ENCODE results near the gene IRF2BP2. TPM values are rescaled to one million over a fixed set of nuclear protein-coding genes. Genes with fewer than 3 reads are reported as not detected.

Gene IRF2BP2
- total RNA-seq, 3 donors from 2014 or later: 69.3 to 86.1 (median 75.2) TPM

DNA sequence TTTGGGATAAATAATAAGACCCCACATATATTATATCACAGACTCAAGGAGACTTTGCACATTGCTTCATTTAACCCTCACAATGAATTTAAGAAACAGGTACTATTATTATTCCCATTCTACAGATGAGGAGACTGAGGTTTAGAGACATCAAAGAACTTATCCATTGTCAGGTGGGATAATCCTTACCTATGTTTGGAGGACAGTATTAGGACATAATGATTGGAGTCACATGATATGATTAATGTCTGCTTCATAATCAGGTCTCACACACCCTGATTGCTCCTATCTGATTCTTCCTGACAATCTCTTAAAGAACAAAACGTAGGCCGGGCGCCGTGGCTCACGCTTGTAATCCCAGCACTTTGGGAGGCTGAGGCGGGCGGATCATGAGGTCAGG is 16.9 kb downstream of the IRF2BP2 start:
- Mint-ChIP-seq H3K4me1 (ENCODE audit: low read depth) (peaks cover 15% of the 10 kb centered on the region), H3K9me3 (no peaks in the 10 kb centered on the region), H3K36me3 (ENCODE audit: insufficient read depth) (no peaks in the 10 kb centered on the region), H3K27me3 (ENCODE audit: low read depth) (peaks cover 2% of the 10 kb centered on the region), H3K4me3 (no peak overlapping the region)
- DNase-seq (no peak), ATAC-seq (no peak)

DNA sequence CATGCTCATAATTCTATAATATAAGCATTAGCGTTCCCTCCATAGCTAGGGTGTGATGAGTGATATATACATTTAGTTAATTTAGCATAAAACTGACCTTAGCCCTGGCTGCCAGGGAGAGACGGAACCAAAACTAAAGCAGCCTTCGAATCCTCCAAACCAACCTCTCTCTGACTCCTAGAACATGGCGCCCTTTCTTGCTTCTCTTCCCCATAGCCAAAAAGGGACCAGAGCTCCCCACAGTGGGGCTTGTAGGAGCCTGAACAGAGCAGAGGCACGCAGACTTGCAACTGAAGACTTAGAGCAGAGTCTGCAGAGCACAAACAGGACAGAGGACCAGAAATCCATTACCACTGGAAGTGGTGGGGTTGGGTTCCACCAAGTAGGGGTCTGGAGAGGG is 17.7 kb downstream of the IRF2BP2 start:
- Mint-ChIP-seq H3K27me3 (ENCODE audit: low read depth) (peaks cover 5% of the 10 kb centered on the region), H3K36me3 (ENCODE audit: insufficient read depth) (no peaks in the 10 kb centered on the region), H3K4me3 (no peak overlapping the region), H3K4me1 (ENCODE audit: low read depth) (peaks cover 10% of the 10 kb centered on the region), H3K9me3 (no peaks in the 10 kb centered on the region)
- no peak for ATAC-seq
- no peak for DNase-seq

DNA sequence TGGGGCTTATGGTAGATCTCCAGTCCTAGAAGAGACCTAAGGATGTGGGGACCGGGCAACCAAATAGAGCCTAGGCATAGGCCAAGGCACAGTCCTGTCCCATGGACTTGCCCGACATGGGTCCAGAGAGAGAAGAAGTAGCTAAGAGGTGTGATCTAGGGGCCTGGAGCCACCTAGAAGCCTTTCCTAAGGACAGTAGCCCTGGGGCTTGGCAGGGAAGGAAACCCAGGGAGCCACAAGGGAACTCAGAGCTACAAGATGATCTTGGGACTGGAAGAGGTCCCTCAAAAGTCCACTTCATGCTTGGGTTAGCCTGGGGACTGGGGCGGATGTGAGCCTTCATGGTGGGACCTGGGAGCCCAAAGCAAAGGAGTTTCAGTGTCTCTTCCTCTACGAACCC is 18.8 kb downstream of the IRF2BP2 start:
- no peak for ATAC-seq
- Mint-ChIP-seq H3K4me3 (no peak overlapping the region), H3K27me3 (ENCODE audit: low read depth) (peaks cover 11% of the 10 kb centered on the region), H3K36me3 (ENCODE audit: insufficient read depth) (no peaks in the 10 kb centered on the region), H3K4me1 (ENCODE audit: low read depth) (peaks cover 10% of the 10 kb centered on the region), H3K9me3 (no peaks in the 10 kb centered on the region)
- no peak for DNase-seq

- Mint-ChIP-seq H3K27me3 (ENCODE audit: low read depth) (peaks cover 11% of the 10 kb centered on the region), H3K4me3 (no peak overlapping the region), H3K9me3 (no peaks in the 10 kb centered on the region), H3K36me3 (ENCODE audit: insufficient read depth) (no peaks in the 10 kb centered on the region), H3K4me1 (ENCODE audit: low read depth) (peaks cover 10% of the 10 kb centered on the region)
- no peak for ATAC-seq
- no peak for DNase-seq
Observed at GRCh38 chr1:234589854-234590620, 19.9 kb downstream of the IRF2BP2 start.

DNA sequence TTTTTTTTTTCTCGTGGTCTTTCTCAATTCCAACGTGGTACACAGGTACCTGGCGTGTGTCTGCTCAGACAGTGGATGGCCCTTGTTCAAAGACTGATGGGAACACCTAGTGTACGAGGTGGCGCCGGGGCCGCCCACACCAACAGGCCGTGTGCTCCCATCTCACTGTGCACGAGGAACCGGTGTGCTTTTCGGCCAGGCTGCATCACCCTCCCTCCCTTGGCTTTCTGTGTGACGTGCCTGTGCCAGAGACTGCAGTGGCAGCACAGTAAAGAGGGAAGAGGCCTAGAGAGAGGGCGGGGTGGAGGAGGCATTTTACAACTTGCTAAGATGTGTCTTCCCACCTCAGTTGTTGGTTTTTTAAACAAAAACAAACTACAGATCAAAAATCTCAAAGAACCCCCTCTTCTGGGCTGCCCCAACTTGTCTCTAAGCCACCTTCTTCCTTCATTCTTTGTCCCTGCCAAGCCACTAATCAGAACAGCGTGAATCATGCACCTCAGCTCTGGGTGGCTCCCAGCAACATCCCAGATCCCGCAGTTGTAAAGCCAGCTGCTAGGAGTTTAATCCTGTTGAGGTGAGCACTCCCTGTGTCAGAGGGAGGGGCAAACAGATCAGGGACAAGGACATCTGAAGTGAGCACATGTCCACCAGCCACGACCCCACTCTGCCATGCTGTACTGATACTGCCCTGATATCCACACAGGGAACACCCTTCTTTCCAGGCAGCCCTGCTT is 20.7 kb downstream of the IRF2BP2 start:
- H3K9me3 Mint-ChIP-seq: no peaks in the 10 kb centered on the region
- no peak for ATAC-seq
- peaks cover 5% of the 10 kb centered on the region for H3K4me1 Mint-ChIP-seq (ENCODE audit: low read depth)
- no peak overlapping the region for H3K4me3 Mint-ChIP-seq
- no peaks in the 10 kb centered on the region for H3K36me3 Mint-ChIP-seq (ENCODE audit: insufficient read depth)
- no peak for DNase-seq
- H3K27me3 Mint-ChIP-seq (ENCODE audit: low read depth): peaks cover 11% of the 10 kb centered on the region

GRCh38 chr1:234588386-234588785 is 21.6 kb downstream of the IRF2BP2 start:
- Mint-ChIP-seq H3K9me3 (no peaks in the 10 kb centered on the region), H3K36me3 (ENCODE audit: insufficient read depth) (no peaks in the 10 kb centered on the region), H3K27me3 (ENCODE audit: low read depth) (peaks cover 11% of the 10 kb centered on the region), H3K4me3 (no peak overlapping the region), H3K4me1 (ENCODE audit: low read depth) (no peaks in the 10 kb centered on the region)
- ATAC-seq (no peak), DNase-seq (no peak)

GRCh38 chr1:234586892-234587485 is 23.0 kb downstream of the IRF2BP2 start:
- DNase-seq (no peak), ATAC-seq (no peak)
- Mint-ChIP-seq H3K36me3 (ENCODE audit: insufficient read depth) (no peaks in the 10 kb centered on the region), H3K9me3 (no peaks in the 10 kb centered on the region), H3K27me3 (ENCODE audit: low read depth) (peaks cover 11% of the 10 kb centered on the region), H3K4me1 (ENCODE audit: low read depth) (no peaks in the 10 kb centered on the region), H3K4me3 (no peak overlapping the region)

DNA sequence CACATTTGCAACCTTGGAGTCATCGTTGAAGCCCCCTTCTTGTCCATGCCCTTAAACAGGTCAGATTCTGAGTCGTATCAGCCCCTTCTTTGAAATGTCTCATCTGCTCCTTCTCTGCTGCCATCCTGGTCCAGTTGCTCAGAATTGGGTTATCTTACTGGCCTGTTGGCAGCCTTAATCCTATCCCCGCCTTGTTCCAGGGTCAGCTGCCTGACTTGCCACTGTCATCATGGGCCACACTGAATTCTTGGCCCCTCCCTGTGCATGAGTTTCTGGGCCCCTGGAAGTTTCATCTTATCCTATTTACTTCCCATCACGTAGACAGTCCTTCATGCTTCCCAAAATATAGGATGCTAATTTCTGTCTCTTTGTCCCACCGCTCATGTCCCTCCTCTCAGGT is 23.7 kb downstream of the IRF2BP2 start:
- Mint-ChIP-seq H3K9me3 (no peaks in the 10 kb centered on the region), H3K4me1 (ENCODE audit: low read depth) (no peaks in the 10 kb centered on the region), H3K36me3 (ENCODE audit: insufficient read depth) (no peaks in the 10 kb centered on the region), H3K4me3 (no peak overlapping the region), H3K27me3 (ENCODE audit: low read depth) (peaks cover 11% of the 10 kb centered on the region)
- ATAC-seq (no peak), DNase-seq (no peak)

- DNase-seq (no peak), ATAC-seq (no peak)
- Mint-ChIP-seq H3K36me3 (ENCODE audit: insufficient read depth) (no peaks in the 10 kb centered on the region), H3K4me3 (no peak overlapping the region), H3K9me3 (no peaks in the 10 kb centered on the region), H3K27me3 (ENCODE audit: low read depth) (peaks cover 11% of the 10 kb centered on the region), H3K4me1 (ENCODE audit: low read depth) (no peaks in the 10 kb centered on the region)
Observed at GRCh38 chr1:234585330-234586055, 24.5 kb downstream of the IRF2BP2 start.

GRCh38 chr1:234584926-234585325 is 25.1 kb downstream of the IRF2BP2 start:
- DNase-seq: no peak
- peaks cover 11% of the 10 kb centered on the region for H3K27me3 Mint-ChIP-seq (ENCODE audit: low read depth)
- no peak for ATAC-seq
- no peaks in the 10 kb centered on the region for H3K9me3 Mint-ChIP-seq
- H3K36me3 Mint-ChIP-seq (ENCODE audit: insufficient read depth): no peaks in the 10 kb centered on the region
- no peak overlapping the region for H3K4me3 Mint-ChIP-seq
- no peaks in the 10 kb centered on the region for H3K4me1 Mint-ChIP-seq (ENCODE audit: low read depth)

DNA sequence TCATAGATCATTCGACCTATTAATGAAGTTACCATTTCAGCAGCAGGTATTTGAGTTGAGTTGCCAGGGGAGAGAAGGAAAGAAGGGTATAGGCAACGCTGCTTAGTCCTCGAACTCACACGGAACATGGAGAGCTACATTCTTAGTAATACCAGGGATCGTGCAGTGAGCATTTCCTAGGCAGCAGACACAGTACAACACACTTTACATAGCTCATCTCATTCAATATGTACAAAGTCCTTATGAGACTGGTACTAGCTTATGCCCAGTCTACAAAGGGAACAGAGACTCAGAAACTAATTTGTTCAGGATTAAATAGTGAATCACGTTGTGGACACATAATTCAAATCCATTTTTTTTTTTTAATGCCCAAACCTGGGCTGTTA is 25.6 kb downstream of the IRF2BP2 start:
- no peak for ATAC-seq
- peaks cover 11% of the 10 kb centered on the region for H3K27me3 Mint-ChIP-seq (ENCODE audit: low read depth)
- H3K4me1 Mint-ChIP-seq (ENCODE audit: low read depth): no peaks in the 10 kb centered on the region
- no peaks in the 10 kb centered on the region for H3K9me3 Mint-ChIP-seq
- DNase-seq: no peak
- H3K36me3 Mint-ChIP-seq (ENCODE audit: insufficient read depth): no peaks in the 10 kb centered on the region
- H3K4me3 Mint-ChIP-seq: no peak overlapping the region

GRCh38 chr1:234583755-234584419 is 26.1 kb downstream of the IRF2BP2 start:
- Mint-ChIP-seq H3K9me3 (no peaks in the 10 kb centered on the region), H3K27me3 (ENCODE audit: low read depth) (peaks cover 9% of the 10 kb centered on the region), H3K4me3 (no peak overlapping the region), H3K36me3 (ENCODE audit: insufficient read depth) (no peaks in the 10 kb centered on the region), H3K4me1 (ENCODE audit: low read depth) (no peaks in the 10 kb centered on the region)
- DNase-seq: no peak
- ATAC-seq: no peak

DNA sequence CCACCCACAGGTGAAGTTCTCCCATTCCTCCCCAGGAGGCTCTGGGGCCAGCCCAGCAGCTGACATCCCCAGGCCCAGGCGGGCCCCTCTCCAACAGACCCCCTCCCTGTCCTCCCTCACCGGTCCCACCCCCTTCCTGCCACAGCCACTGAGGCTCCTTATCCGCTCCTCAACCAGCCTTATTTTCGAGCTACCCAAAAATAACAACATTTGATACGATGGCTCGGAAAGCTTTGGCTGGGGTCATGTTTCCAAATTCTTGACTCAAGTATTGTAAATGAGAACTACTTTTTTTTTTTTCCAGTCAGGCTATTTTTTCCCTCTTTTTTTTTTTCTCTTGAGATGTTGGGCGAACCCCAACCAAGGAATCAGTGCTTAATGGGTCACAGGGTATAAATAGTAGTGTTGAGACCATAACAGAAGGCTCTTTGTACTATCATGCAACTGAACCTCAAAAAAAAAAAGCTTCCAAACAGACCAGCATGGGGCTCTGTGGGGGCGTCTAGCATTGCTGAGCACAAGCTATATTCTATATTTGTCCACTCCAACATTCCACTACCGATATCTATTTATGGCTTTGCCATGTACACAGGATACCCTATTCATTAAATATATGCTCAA is 27.2 kb downstream of the IRF2BP2 start:
- H3K36me3 Mint-ChIP-seq (ENCODE audit: insufficient read depth): no peaks in the 10 kb centered on the region
- H3K27me3 Mint-ChIP-seq (ENCODE audit: low read depth): peaks cover 8% of the 10 kb centered on the region
- no peak overlapping the region for H3K4me3 Mint-ChIP-seq
- ATAC-seq: no peak
- no peak for DNase-seq
- no peaks in the 10 kb centered on the region for H3K9me3 Mint-ChIP-seq
- no peaks in the 10 kb centered on the region for H3K4me1 Mint-ChIP-seq (ENCODE audit: low read depth)

- no peaks in the 10 kb centered on the region for H3K4me1 Mint-ChIP-seq (ENCODE audit: low read depth)
- ATAC-seq (no peak), DNase-seq (no peak)
- H3K36me3 Mint-ChIP-seq (ENCODE audit: insufficient read depth): no peaks in the 10 kb centered on the region
- H3K9me3 Mint-ChIP-seq: no peaks in the 10 kb centered on the region
- H3K4me3 Mint-ChIP-seq: no peak overlapping the region
- peaks cover 5% of the 10 kb centered on the region for H3K27me3 Mint-ChIP-seq (ENCODE audit: low read depth)
Observed at GRCh38 chr1:234582186-234582585, 27.8 kb downstream of the IRF2BP2 start.

Measured in activated T-cell treated with anti-CD3 and anti-CD28 coated beads, Interleukin-2, amount 50 U/mL, for 4 hours (primary cell).